PFSK-1 (cell line): ENCODE data around the gene BMP7.

Experiments used
- FOXP2 ChIP-seq: optimal IDR thresholded peaks from 2 replicates; pipeline ENCODE3; 2011; ENCODE audit warnings: borderline replicate concordance, control low read depth, inconsistent platforms; ENCODE audit not compliant: insufficient read depth; ENCODE audit errors: extremely low read length, extremely low read depth
- POLR2AphosphoS5 ChIP-seq: IDR thresholded peaks from 2 replicates; pipeline ENCODE4 v1.6.1; 2012; ENCODE audit warnings: low read depth, mild to moderate bottlenecking, control low read depth, low read length, moderate library complexity
- REST ChIP-seq, 2 experiments: IDR thresholded peaks; 2 replicates each; pipeline versions ENCODE4 v1.6.1 to v1.8.0; 2011 to 2012; ENCODE audit warnings: low read depth in 2 of 2, low read length in 2 of 2, control low read depth in 1 of 2, inconsistent platforms in 1 of 2, mild to moderate bottlenecking in 1 of 2, moderate library complexity in 1 of 2; ENCODE audit not compliant: insufficient read depth in 1 of 2
- TAF1 ChIP-seq: IDR thresholded peaks from 2 replicates; pipeline ENCODE4 v1.6.1; 2012; ENCODE audit warnings: low read length, control low read depth, borderline replicate concordance; ENCODE audit not compliant: insufficient read depth

DNA sequence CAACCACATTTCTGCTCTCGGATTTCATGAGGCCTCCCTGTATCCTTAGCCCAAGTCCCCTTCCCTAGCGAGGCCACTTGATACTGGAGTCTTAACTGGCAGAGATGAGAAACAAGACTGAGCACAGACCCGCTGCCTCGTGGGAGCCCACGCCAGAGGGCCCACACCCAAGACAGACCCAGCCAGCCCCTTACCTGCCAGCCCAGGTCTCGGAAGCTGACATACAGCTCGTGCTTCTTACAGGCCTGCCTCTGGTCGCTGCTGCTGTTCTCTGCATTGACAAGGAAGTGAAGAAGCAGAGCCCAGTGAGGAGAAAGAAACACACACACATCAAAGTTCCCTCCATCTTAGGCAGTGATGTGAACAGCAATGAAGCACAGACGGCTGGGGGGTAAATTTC lies 91.7 kb downstream of the BMP7 start:
- TF ChIP-seq TAF1 (no peak), POLR2AphosphoS5 (no peak), REST (IDR thresholded peaks at IDR 0.05; ENCODE audit: insufficient read depth in 1 of 2, low read depth in 2 of 2, low read length in 2 of 2) (no peak), FOXP2 (no peak)
